GM12878 (cell line): ENCODE measurements around the gene VIT. TPM values are rescaled to one million over a fixed set of nuclear protein-coding genes. Genes with fewer than 3 reads are reported as not detected.

Experiments
- CTCF ChIP-seq, 3 experiments: IDR thresholded peaks in 2 of 3; conservative IDR thresholded peaks in 1 of 3; 2 replicates each; pipeline ENCODE4 v1.5.1; 2011; ENCODE audit warnings: low read depth in 3 of 3, low read length in 3 of 3, mild to moderate bottlenecking in 3 of 3, control low read depth in 2 of 3, moderate library complexity in 2 of 3, inconsistent platforms in 1 of 3, mixed read lengths in 1 of 3; ENCODE audit not compliant: control insufficient read depth in 2 of 3, insufficient read depth in 1 of 3; ENCODE audit errors: extremely low read depth in 1 of 3
- CUX1 ChIP-seq: IDR thresholded peaks from 2 replicates; pipeline ENCODE4 v1.6.1; 2012; ENCODE audit warnings: improper control_type of control experiment, low read depth, low read length; ENCODE audit not compliant: insufficient replicate concordance
- FOXM1 ChIP-seq: IDR thresholded peaks from 2 replicates; pipeline ENCODE4 v1.6.1; 2012; ENCODE audit warnings: low read depth, mild to moderate bottlenecking, inconsistent platforms, low read length, moderate library complexity
- JUNB ChIP-seq: IDR thresholded peaks from 2 replicates; pipeline ENCODE4 v1.6.1; 2016; ENCODE audit warnings: antibody characterized with exemption, mild to moderate bottlenecking
- JUND ChIP-seq: IDR thresholded peaks from 2 replicates; pipeline ENCODE4 v1.6.1; 2012; ENCODE audit warnings: low read depth, mild to moderate bottlenecking, low read length, improper control_type of control experiment, moderate library complexity
- NFXL1 ChIP-seq: fragments of 450-650 bp; IDR thresholded peaks from 2 replicates; pipeline ENCODE4 v1.6.1; 2017; ENCODE audit warnings: antibody characterized with exemption, mild to moderate bottlenecking, borderline replicate concordance
- NRF1 ChIP-seq: conservative IDR thresholded peaks from 2 replicates; pipeline ENCODE4 v1.6.1; 2011; ENCODE audit warnings: mild to moderate bottlenecking, low read depth, low read length, improper control_type of control experiment
- RAD21 ChIP-seq: IDR thresholded peaks from 2 replicates; pipeline ENCODE4 v1.6.1; 2011; ENCODE audit warnings: mild to moderate bottlenecking, low read depth, low read length, moderate library complexity; ENCODE audit not compliant: insufficient read depth
- SMAD1 ChIP-seq: fragments of 450-650 bp; IDR thresholded peaks from 2 replicates; pipeline ENCODE4 v1.6.1; 2018; ENCODE audit warnings: mild to moderate bottlenecking, low read depth; ENCODE audit not compliant: partially characterized antibody
- STAT3 ChIP-seq: IDR thresholded peaks from 2 replicates; pipeline ENCODE4 v1.6.1; 2011; ENCODE audit warnings: low read depth, low read length, improper control_type of control experiment
- polyA plus RNA-seq, 11 experiments: library from polyadenylated mRNA; depleted of rRNA in 4 of 11; unstranded in 6 of 11; stranded (reverse) in 5 of 11; fragments of >200 nt; fragmentation: Nextera tagmentation in 4 of 11; fragmentation: Illumina TruSeq in 1 of 11; extraction: Ambion mirVana in 4 of 11; extraction: Trizol in 1 of 11; gene quantifications; 1 replicate in 1 of 11; 2 replicates in 10 of 11; pipeline versions ENCODE4 v1.2.1 to v1.2.3, GENCODE V29; 2011 to 2016; ENCODE audit warnings: inconsistent platforms in 2 of 11, missing spikeins in 2 of 11, low read depth in 1 of 11
- total RNA-seq, 4 experiments: library from RNA; depleted of rRNA in 3 of 4; stranded (reverse); fragments of >200 nt in 3 of 4; fragmentation: Illumina TruSeq in 1 of 4; extraction: Trizol in 1 of 4; gene quantifications; 2 replicates each; pipeline versions ENCODE4 v1.2.1 to v1.2.3, GENCODE V29; 2013 to 2021

VIT gene
- total and polyA plus RNA-seq, 10 of the 15 experiments (the other 5 are each of a cell fraction or from before 2014, with no cell fraction given) = 0.05 to 0.14 TPM; not detected in 8

- TF ChIP-seq CUX1 (no peak), FOXM1 (no peak), STAT3 (no peak), RAD21 (peak; percentile 88), JUND (no peak), NRF1 (no peak), JUNB (no peak), CTCF (IDR thresholded peaks at IDR 0.05 in 2 of 3, conservative IDR thresholded peaks at IDR 0.05 in 1 of 3; ENCODE audit: control insufficient read depth in 2 of 3, extremely low read depth in 1 of 3, insufficient read depth in 1 of 3, low read depth in 3 of 3, low read length in 3 of 3) (peak; percentile 58 to 75 (median 74); a peak in 5 of 6 replicates), SMAD1 (no peak), NFXL1 (no peak)
These were observed 32.4 kb upstream of the VIT start (continued) for GRCh38 chr2:36663851-36664695.
